Bronchial epithelial cell (primary cell): ENCODE results near the gene SLC38A5. TPM values are rescaled to one million over a fixed set of nuclear protein-coding genes. Genes with fewer than 3 reads are reported as not detected.

Source experiments
- DNase-seq: peaks from one replicate; pipeline ENCODE4 v3.0.0-alpha.2; 2010; ENCODE audit warnings: low read depth
- FAIRE-seq: peaks from 2 replicates; lab custom pipeline; 2011; peaks lifted over from hg19 to GRCh38; lab: Jason Lieb, UNC
- H3K27me3 ChIP-seq: 2 replicates; pipeline ENCODE4 v1.5.1; 2011; ENCODE audit warnings: low read length; ENCODE audit not compliant: control insufficient read depth, insufficient read depth
- H3K36me3 ChIP-seq: 2 replicates; pipeline ENCODE4 v1.5.1; 2011; ENCODE audit warnings: low read length; ENCODE audit not compliant: control insufficient read depth, insufficient read depth
- H3K4me3 ChIP-seq: 2 replicates; pipeline ENCODE4 v1.5.1; 2011; ENCODE audit warnings: mild to moderate bottlenecking, low read depth, low read length, control low read depth
- CTCF ChIP-seq: IDR thresholded peaks from 2 replicates; pipeline ENCODE4 v1.5.1; 2011; ENCODE audit warnings: mild to moderate bottlenecking, moderate library complexity, low read length, control low read depth, inconsistent platforms; ENCODE audit not compliant: insufficient read depth, severe bottlenecking
- total RNA-seq: library from RNA; depleted of rRNA; stranded (reverse); fragments of >200 nt; gene quantifications from 2 replicates; pipeline ENCODE4 v1.2.1, GENCODE V29; 2014

The SLC38A5 gene
- total RNA-seq, 1 donor from 2014 or later, result 348 TPM

DNA sequence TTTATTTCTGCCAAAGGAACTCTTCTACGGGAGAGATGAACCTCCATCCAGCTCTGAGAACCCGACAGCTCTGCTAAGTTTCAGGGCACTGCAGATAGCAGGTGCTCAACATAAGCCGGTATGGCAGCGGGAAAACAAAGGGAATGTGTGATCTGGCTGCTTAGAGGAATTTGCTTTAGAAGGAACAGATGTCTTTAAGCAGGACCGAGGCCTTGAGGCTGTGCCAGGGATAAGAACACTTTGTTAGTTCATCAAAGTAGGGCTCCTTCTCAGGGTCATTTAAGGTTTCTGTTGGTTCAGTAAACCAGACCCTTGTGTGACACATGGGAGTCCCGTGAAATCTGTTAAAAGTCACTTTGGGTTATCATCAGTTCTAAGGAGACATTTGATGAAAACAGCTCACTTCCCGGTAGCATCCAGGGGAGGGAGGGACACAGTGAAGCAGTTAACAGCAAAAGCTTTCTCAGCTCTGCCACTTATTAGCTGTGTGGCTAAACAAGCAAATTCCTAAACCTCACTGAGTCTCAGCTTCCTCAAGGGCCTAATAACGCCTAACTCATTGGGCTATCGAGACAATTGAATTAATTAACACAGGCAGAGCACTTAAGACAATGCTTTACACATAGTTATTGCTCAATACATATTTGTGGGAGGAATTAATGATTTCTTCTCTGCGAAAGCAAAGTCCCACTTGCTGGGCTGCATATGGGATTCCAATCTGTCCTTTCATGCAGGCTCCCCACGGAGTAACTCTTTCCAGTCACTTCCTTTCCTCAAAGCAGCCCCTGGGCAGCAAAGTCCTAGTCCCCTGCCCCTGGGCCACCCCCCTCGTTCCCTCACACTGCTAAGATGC is 3.0 kb upstream of the SLC38A5 start:
- no peaks in the 10 kb centered on the region for H3K27me3 ChIP-seq
- DNase-seq (no peak), FAIRE-seq (no peak)
- no peak overlapping the region for H3K4me3 ChIP-seq
- no peak for TF ChIP-seq CTCF
- H3K36me3 ChIP-seq, result no peaks in the 10 kb centered on the region

- Histone ChIP-seq H3K36me3 (no peaks in the 10 kb centered on the region), H3K27me3 (no peaks in the 10 kb centered on the region), H3K4me3 (no peak overlapping the region)
- TF ChIP-seq CTCF, result no peak
- DNase-seq (no peak), FAIRE-seq (no peak)
Measured at GRCh38 chrX:48472225-48472624, 2.2 kb upstream of the SLC38A5 start.

- Histone ChIP-seq H3K36me3 (peaks cover 3% of the 10 kb centered on the region), H3K4me3 (no peak overlapping the region), H3K27me3 (no peaks in the 10 kb centered on the region)
- peak; percentile 44 for DNase-seq
- TF ChIP-seq CTCF, result no peak
- FAIRE-seq, result no peak
Measured at GRCh38 chrX:48471504-48471903, 1.4 kb upstream of the SLC38A5 start.

DNA sequence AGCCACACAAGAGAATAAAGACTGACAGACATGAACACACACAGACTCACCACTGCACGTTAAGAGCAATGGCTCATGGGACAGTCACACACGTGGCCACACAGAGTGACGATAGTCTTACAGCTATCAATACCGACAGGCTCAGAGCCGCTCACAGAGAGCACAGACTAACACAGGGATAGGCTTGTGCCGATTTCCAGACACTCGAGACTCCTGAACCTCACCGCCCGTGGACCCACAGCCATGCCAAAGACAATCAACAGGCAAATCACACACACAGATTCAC is 716 bp upstream of the SLC38A5 start:
- no peak for TF ChIP-seq CTCF
- FAIRE-seq, result no peak
- H3K36me3 ChIP-seq, result peaks cover 4% of the 10 kb centered on the region
- no peak for DNase-seq
- no peaks in the 10 kb centered on the region for H3K27me3 ChIP-seq
- no peak overlapping the region for H3K4me3 ChIP-seq

- H3K4me3 ChIP-seq, result peak overlapping the region; percentile 56
Measured at GRCh38 chrX:48468693-48469691, 1.1 kb downstream of the SLC38A5 start.

More at GRCh38 chrX:48468693-48469691, 1.1 kb downstream of the SLC38A5 start:
- no peaks in the 10 kb centered on the region for H3K27me3 ChIP-seq
- H3K36me3 ChIP-seq, result peaks cover 10% of the 10 kb centered on the region
- no peak for DNase-seq
- no peak for FAIRE-seq
- TF ChIP-seq CTCF, result peak; percentile 15
